Activated CD4-positive, alpha-beta T cell treated with anti-CD3 and anti-CD28 coated beads, Interleukin-2, amount 50 U/mL, for 16 hours (primary cell): ENCODE data around the gene FGD2.

ENCODE experiments used
- DNase-seq: peaks from one replicate; pipeline ENCODE4 v3.0.0-alpha.2; 2020

FGD2 gene

DNA sequence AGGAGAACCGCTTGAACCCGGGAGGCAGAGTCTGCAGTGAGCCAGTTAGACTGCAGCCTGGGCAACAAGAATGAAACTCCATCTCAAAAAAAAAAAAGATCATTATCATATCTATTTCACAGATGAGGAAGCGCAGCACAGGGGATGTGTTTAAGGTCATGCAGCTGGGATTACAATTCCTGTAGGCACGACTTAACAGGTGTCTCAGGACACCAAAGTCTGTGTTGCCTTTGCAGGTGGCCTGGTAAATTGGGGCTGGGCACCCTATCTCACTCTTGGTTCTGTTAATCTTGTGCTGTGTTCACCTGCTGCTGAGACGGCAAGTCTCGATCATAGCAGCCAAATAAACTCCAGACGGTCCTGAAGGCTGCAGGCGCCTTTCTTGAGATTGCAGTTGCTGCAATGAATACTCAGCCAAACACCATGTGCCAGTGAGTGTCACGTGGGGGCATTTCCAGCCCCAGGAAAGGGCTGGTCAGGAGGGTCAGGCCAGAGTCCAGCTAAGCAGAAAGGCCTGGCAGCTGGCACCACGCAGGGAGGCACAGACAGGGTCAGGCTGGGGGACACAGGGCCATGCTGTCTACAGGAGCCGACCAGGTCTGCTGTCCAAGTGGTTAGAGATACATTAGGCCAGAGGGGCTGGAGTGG, 55.8 kb downstream of the FGD2 start:
- DNase-seq, result no peak

DNA sequence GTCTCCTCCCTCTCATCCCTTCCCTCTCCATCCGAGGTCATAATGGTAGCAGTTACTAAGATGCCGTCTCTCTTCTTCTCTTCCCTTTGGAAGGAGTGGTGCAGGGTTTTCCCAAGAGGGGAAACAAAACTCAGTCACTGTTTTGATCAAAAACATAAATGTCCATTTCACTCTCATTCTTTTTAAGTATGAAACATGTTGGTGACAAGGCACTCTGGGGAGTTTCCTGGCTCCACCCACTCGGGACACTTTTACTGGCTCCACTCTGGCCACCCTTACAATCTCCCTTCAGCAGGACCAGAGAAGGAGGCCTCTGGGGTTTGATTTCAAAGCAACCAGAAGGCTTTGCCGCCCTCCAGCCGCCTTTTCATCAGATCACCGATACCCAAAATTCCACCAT, 57.0 kb downstream of the FGD2 start:
- no peak for DNase-seq

DNA sequence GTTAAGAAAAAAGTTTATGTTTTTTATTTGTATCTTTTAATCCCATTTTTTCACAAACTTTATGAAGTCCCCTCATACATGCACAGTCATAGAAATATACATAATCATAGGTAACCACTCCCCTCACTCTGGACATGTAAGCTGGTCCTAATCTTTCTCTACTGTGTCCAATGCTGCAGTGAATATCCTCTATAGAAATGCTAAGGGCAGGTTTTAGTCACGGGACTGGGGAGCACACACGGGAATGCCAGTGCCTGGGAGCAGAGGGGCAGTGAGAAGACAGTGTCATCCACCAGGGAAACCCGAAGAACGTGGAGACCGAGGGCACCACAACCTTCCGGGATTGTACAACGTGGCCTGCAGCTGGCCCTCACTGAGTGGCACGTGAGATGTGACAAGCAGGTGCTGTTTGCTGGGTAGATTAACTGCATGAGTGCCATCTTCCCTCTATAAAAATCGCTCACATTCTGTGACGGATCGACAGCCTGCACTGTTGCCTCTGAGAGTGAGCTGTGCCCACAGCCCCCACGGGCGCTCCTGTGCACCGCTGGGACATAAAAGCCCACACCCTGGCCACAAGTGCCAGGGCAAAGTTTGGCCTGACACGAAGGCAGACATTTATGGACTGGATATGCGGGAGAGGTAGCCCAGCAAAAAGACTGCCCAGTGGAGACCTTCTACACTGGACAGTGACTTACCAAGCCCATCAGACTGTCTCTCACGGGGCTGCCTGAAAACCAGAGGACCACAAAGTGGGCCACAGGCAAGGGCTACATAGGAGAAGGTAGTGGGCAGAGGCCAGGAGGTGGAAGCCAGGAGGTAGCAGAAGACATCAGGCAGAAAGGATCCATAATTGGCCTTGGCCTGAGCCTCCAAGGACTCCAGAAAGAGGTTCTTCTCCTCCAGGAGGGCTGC, 63.2 kb downstream of the FGD2 start:
- DNase-seq, result no peak

DNA sequence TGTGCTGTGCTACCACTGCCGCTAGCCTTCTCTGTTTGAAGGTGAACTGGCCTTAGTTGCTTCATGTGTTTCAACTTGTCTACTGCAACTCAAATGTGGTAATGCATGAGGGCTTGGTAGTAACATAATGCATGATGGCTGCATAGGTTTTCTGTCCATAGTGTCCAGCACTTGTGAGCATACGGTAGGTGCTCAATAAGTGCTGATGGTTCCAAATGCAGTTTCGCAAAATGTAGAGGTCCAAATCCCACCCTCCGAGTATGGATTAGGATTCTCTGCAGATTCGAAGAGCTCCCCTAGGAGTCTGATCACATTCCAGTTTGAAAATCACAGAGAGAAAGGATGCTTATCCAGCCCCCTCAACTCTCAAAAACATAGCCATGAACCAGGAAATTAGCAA, 64.2 kb downstream of the FGD2 start:
- no peak for DNase-seq

DNA sequence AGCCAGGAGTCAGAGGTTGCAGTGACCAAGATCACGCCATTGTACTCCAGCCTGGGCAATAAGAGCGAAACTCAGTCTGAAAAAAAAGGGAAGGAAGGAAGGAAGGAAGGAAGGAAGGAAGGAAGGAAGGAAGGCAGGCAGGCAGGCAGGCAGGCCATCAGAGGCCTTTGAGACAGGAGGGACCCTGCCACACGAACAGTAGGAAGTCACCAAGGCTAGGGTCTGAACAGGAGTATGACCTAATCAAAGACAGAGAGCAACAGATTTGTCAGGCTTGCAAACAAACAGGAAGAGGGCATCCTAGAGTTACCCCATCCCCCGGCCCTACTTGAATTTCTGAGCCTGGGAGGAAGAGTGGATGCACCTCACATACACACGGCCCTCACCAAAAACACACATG, 67.1 kb downstream of the FGD2 start:
- DNase-seq, result peak; percentile 19

DNA sequence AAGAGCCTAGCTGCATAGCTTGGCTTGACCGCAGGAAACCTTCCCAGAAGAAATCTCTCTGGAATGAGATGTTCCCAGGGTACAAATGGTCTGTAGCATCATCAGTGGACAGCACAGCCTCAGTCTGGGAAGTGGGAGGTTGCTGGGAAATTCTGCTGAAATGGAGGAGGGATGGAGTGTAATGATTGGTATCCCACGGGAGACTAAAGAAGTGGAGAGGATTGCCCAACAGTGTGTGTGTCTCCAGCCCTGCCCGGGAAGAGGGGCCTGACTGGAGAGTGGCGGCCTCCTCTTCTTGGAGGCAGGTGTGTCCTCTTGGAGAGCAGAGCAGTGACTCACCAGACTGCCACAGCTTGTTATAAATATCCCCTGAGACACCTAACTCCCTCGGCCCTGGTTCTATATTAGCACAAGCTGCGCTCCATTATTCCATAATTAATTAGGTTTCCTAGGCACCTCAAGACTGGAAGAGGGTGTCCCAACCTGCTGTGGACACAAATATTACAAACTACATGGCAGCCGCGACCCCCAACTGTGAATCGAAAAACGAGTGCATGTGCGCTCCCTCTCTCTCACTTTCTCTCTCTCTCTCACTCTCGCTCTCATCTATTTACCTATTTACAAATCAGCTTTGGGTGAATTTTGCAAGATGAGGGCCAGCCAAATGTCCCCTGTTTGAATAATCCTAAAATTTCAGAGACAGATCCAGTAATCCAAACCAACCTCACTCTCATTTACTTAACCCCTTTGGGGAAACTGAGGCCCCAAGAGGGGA, 68.8 kb downstream of the FGD2 start:
- DNase-seq, result no peak

DNA sequence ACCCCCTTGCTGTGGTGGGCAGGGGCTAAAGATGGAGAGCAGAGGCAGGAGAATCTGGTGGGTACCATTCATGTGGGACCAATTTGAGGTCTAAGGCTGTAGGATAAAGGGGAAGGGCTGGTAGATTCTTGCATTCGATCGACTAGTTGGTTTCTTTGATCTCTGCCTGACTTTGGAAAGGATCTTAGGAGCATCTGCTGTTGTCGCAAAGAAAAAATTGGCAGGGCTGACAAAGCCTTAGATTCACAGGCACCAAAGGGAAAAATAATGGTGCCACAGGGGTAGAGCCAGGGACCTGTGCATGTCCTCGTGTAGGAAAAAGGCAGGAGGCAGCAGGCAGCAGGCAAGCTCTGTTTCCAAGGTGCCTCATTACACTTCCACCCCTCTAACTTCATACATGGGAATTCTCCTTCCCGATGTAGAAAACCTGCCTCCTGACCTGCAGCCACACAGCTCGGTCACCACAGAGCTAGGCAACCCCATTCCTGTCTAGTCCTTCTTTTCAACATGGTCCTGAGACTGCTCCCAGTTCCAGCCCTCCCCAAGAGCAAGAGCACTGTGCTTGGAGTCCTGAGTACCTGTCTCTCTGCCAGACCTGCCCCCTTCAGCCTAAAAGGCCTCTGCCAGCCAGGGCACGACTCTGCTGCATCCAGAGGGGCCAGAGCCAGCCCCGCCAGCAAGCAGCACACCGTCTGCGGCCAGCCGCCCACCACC, 71.9 kb downstream of the FGD2 start:
- DNase-seq, result no peak

DNA sequence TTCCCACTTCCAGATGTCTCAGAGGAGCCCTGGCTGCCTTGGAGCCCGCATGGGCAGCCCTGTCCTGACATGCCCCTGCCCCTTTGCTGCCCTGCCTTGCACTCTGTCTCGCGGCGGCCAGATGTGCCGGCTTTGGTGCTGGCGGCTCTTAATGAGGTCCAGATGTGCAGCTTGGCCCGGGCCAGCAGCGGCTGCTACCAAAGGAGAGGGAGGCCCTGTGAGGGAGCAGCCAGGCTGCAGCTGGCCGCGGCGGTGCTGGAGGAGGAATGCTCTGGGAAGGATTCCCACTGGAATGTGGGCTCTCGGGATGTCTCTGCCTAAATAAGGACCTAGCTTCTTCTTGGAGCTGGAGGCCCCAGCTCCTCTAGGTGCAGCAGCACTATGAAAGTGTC, 72.4 kb downstream of the FGD2 start:
- no peak for DNase-seq
